ENCODE results near the gene LUC7L3.

LUC7L3 gene

GRCh38 chr17:50682441-50682840 lies 37.0 kb upstream of the LUC7L3 start:
- TF ChIP-seq, protein P1, sequence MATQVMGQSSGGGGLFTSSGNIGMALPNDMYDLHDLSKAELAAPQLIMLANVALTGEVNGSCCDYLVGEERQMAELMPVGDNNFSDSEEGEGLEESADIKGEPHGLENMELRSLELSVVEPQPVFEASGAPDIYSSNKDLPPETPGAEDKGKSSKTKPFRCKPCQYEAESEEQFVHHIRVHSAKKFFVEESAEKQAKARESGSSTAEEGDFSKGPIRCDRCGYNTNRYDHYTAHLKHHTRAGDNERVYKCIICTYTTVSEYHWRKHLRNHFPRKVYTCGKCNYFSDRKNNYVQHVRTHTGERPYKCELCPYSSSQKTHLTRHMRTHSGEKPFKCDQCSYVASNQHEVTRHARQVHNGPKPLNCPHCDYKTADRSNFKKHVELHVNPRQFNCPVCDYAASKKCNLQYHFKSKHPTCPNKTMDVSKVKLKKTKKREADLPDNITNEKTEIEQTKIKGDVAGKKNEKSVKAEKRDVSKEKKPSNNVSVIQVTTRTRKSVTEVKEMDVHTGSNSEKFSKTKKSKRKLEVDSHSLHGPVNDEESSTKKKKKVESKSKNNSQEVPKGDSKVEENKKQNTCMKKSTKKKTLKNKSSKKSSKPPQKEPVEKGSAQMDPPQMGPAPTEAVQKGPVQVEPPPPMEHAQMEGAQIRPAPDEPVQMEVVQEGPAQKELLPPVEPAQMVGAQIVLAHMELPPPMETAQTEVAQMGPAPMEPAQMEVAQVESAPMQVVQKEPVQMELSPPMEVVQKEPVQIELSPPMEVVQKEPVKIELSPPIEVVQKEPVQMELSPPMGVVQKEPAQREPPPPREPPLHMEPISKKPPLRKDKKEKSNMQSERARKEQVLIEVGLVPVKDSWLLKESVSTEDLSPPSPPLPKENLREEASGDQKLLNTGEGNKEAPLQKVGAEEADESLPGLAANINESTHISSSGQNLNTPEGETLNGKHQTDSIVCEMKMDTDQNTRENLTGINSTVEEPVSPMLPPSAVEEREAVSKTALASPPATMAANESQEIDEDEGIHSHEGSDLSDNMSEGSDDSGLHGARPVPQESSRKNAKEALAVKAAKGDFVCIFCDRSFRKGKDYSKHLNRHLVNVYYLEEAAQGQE (IDR thresholded peaks at IDR 0.05; ENCODE audit: insufficient read depth in 1 of 2, low read depth in 2 of 2, low read length in 2 of 2): no peak
- no peak for TF ChIP-seq TAF1 (IDR thresholded peaks at IDR 0.05; ENCODE audit: borderline replicate concordance, insufficient read depth, low read length)
- no peak for TF ChIP-seq SIN3A (IDR thresholded peaks at IDR 0.05; ENCODE audit: borderline replicate concordance, insufficient read depth, low read length)
- no peak for TF ChIP-seq POLR2AphosphoS5 (IDR thresholded peaks at IDR 0.05; ENCODE audit: low read depth, low read length)
- no peak for TF ChIP-seq FOXP2 (optimal IDR thresholded peaks at IDR 0.05; ENCODE audit: borderline replicate concordance, extremely low read depth, extremely low read length, insufficient read depth)

GRCh38 chr17:50682938-50683337 lies 36.5 kb upstream of the LUC7L3 start:
- TF ChIP-seq SIN3A (IDR thresholded peaks at IDR 0.05; ENCODE audit: borderline replicate concordance, insufficient read depth, low read length): no peak
- TF ChIP-seq FOXP2 (optimal IDR thresholded peaks at IDR 0.05; ENCODE audit: borderline replicate concordance, extremely low read depth, extremely low read length, insufficient read depth): no peak
- no peak for TF ChIP-seq POLR2AphosphoS5 (IDR thresholded peaks at IDR 0.05; ENCODE audit: low read depth, low read length)
- TF ChIP-seq, protein P1 (IDR thresholded peaks at IDR 0.05; ENCODE audit: insufficient read depth in 1 of 2, low read depth in 2 of 2, low read length in 2 of 2): no peak
- TF ChIP-seq TAF1 (IDR thresholded peaks at IDR 0.05; ENCODE audit: borderline replicate concordance, insufficient read depth, low read length): no peak

- TF ChIP-seq POLR2AphosphoS5 (IDR thresholded peaks at IDR 0.05; ENCODE audit: low read depth, low read length): no peak
- no peak for TF ChIP-seq SIN3A (IDR thresholded peaks at IDR 0.05; ENCODE audit: borderline replicate concordance, insufficient read depth, low read length)
- TF ChIP-seq FOXP2 (optimal IDR thresholded peaks at IDR 0.05; ENCODE audit: borderline replicate concordance, extremely low read depth, extremely low read length, insufficient read depth): no peak
- no peak for TF ChIP-seq TAF1 (IDR thresholded peaks at IDR 0.05; ENCODE audit: borderline replicate concordance, insufficient read depth, low read length)
- TF ChIP-seq, protein P1 (IDR thresholded peaks at IDR 0.05; ENCODE audit: insufficient read depth in 1 of 2, low read depth in 2 of 2, low read length in 2 of 2): no peak
Observed at GRCh38 chr17:50683434-50684287, 35.7 kb upstream of the LUC7L3 start.

GRCh38 chr17:50684288-50684611 lies 35.2 kb upstream of the LUC7L3 start:
- TF ChIP-seq SIN3A (IDR thresholded peaks at IDR 0.05; ENCODE audit: borderline replicate concordance, insufficient read depth, low read length) (no peak), FOXP2 (optimal IDR thresholded peaks at IDR 0.05; ENCODE audit: borderline replicate concordance, extremely low read depth, extremely low read length, insufficient read depth) (no peak), POLR2AphosphoS5 (IDR thresholded peaks at IDR 0.05; ENCODE audit: low read depth, low read length) (no peak), TAF1 (IDR thresholded peaks at IDR 0.05; ENCODE audit: borderline replicate concordance, insufficient read depth, low read length) (no peak)
- TF ChIP-seq, protein P1 (IDR thresholded peaks at IDR 0.05; ENCODE audit: insufficient read depth in 1 of 2, low read depth in 2 of 2, low read length in 2 of 2): no peak

Measured in PFSK-1 (cell line).